Measurements from ENCODE around the gene ZC3H12A. TPM values are rescaled to one million over a fixed set of nuclear protein-coding genes. Genes with fewer than 3 reads are reported as not detected.

The ZC3H12A gene
- total RNA-seq, 1 experiment from 2014 or later, result 9.4 TPM

DNA sequence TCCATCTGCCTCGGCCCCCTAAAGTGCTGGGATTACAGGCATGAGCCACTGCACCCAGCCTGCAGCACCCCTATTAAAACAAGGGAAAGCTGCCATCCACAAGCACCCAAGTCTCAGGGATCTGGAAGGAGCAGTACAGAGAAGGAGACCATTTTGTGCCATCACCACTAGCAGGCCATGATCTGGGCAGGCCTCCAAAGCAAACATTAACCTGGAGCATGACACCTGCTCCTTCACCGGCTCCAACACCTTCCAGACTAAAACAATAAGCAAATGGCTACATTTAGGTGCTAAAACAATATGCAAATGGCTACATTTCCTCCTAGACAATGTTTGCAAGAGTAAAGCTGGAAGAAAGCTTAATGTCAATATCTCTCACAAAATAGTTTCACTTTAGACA lies 23.5 kb downstream of the ZC3H12A start:
- Histone ChIP-seq H3K4me3 (ENCODE audit: low read depth in 2 of 2, low read length in 2 of 2) (no peak overlapping the region), H3K4me1 (ENCODE audit: control insufficient read depth, insufficient read depth, low read length) (peaks cover 17% of the 10 kb centered on the region; the same call in 1 of the 2 replicates), H3K36me3 (ENCODE audit: control insufficient read depth, insufficient read depth, low read length) (no peaks in the 10 kb centered on the region; the same call in 1 of the 2 replicates), H3K9me3 (ENCODE audit: control insufficient read depth, insufficient read depth, low read depth, low read length) (no peaks in the 10 kb centered on the region), H3K27ac (ENCODE audit: low read length) (no peak overlapping the region), H3K27me3 (ENCODE audit: control insufficient read depth, insufficient read depth, low read length) (no peaks in the 10 kb centered on the region)
- no peak for ATAC-seq
- no TSS peak for BruUV-seq (replicated peaks)
- ChIA-PET CTCF (interaction anchor here (0.6 to 0.7 kb wide), 2 partner anchors 45 to 844 kb away, joined by 3 to 4 read pairs; no protein-coding TSS in a partner anchor), POLR2A (no interaction called here)
- DNase-seq (ENCODE audit: low read depth, low spot score), result no peak
- no peak for TF ChIP-seq SIN3A (IDR thresholded peaks at IDR 0.05; ENCODE audit: borderline replicate concordance, insufficient read depth, low read depth, low read length)
- TF ChIP-seq TCF7L2 (IDR thresholded peaks at IDR 0.05; ENCODE audit: low read depth, low read length), result no peak
- TF ChIP-seq, protein P1, sequence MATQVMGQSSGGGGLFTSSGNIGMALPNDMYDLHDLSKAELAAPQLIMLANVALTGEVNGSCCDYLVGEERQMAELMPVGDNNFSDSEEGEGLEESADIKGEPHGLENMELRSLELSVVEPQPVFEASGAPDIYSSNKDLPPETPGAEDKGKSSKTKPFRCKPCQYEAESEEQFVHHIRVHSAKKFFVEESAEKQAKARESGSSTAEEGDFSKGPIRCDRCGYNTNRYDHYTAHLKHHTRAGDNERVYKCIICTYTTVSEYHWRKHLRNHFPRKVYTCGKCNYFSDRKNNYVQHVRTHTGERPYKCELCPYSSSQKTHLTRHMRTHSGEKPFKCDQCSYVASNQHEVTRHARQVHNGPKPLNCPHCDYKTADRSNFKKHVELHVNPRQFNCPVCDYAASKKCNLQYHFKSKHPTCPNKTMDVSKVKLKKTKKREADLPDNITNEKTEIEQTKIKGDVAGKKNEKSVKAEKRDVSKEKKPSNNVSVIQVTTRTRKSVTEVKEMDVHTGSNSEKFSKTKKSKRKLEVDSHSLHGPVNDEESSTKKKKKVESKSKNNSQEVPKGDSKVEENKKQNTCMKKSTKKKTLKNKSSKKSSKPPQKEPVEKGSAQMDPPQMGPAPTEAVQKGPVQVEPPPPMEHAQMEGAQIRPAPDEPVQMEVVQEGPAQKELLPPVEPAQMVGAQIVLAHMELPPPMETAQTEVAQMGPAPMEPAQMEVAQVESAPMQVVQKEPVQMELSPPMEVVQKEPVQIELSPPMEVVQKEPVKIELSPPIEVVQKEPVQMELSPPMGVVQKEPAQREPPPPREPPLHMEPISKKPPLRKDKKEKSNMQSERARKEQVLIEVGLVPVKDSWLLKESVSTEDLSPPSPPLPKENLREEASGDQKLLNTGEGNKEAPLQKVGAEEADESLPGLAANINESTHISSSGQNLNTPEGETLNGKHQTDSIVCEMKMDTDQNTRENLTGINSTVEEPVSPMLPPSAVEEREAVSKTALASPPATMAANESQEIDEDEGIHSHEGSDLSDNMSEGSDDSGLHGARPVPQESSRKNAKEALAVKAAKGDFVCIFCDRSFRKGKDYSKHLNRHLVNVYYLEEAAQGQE (IDR thresholded peaks at IDR 0.05; ENCODE audit: insufficient read depth in 1 of 2, low read depth in 2 of 2, low read length in 1 of 2), result no peak
- TF ChIP-seq POLR2AphosphoS5 (IDR thresholded peaks at IDR 0.05; ENCODE audit: low read depth, low read length), result no peak
- no peak for TF ChIP-seq CTCF (IDR thresholded peaks at IDR 0.05)
- in situ Hi-C loops (cut with HindIII; ENCODE audit: low pct_unique_long_range_greater_than_20kb, low sequenced_read_pairs), result no loop called here
- intact Hi-C loops (cut with micrococcal nuclease; ENCODE audit: unreplicated experiment), result no loop called here

- ChIA-PET POLR2A (no interaction called here), CTCF (no interaction called here)
- intact Hi-C loops (cut with micrococcal nuclease; ENCODE audit: unreplicated experiment), result no loop called here
- no peak overlapping the region; the same call in 1 of the 2 replicates for H3K27ac ChIP-seq (ENCODE audit: low read length)
- BruUV-seq (replicated peaks), result no TSS peak
- H3K4me1 ChIP-seq (ENCODE audit: control insufficient read depth, insufficient read depth, low read length), result peaks cover 17% of the 10 kb centered on the region; the same call in 1 of the 2 replicates
- no peak overlapping the region for H3K4me3 ChIP-seq (ENCODE audit: low read depth in 2 of 2, low read length in 2 of 2)
- no peaks in the 10 kb centered on the region for H3K9me3 ChIP-seq (ENCODE audit: control insufficient read depth, insufficient read depth, low read depth, low read length)
- ATAC-seq, result peak; percentile 82
- in situ Hi-C loops (cut with HindIII; ENCODE audit: low pct_unique_long_range_greater_than_20kb, low sequenced_read_pairs), result no loop called here
- no peaks in the 10 kb centered on the region for H3K27me3 ChIP-seq (ENCODE audit: control insufficient read depth, insufficient read depth, low read length)
- no peak for DNase-seq (ENCODE audit: low read depth, low spot score)
- TF ChIP-seq CTCF (IDR thresholded peaks at IDR 0.05) (no peak), POLR2AphosphoS5 (IDR thresholded peaks at IDR 0.05; ENCODE audit: low read depth, low read length) (no peak), TCF7L2 (IDR thresholded peaks at IDR 0.05; ENCODE audit: low read depth, low read length) (no peak), SIN3A (IDR thresholded peaks at IDR 0.05; ENCODE audit: borderline replicate concordance, insufficient read depth, low read depth, low read length) (no peak)
- TF ChIP-seq, protein P1 (IDR thresholded peaks at IDR 0.05; ENCODE audit: insufficient read depth in 1 of 2, low read depth in 2 of 2, low read length in 1 of 2), result no peak
- H3K36me3 ChIP-seq (ENCODE audit: control insufficient read depth, insufficient read depth, low read length), result no peaks in the 10 kb centered on the region
Measured at GRCh38 chr1:37498872-37499617, 24.7 kb downstream of the ZC3H12A start.

All from Panc1 (cell line).